Astrocyte of the spinal cord (primary cell): Measurements from ENCODE around the gene SRP68.

Experiments
- DNase-seq: peaks from one replicate; pipeline ENCODE4 v3.0.0; 2011; ENCODE audit warnings: low read depth, low spot score
- H3K4me3 ChIP-seq: 2 replicates; pipeline ENCODE4 v1.5.1; 2011; ENCODE audit warnings: low read depth, mild to moderate bottlenecking, low read length, moderate library complexity
- in situ Hi-C: cut with HindIII; loops from 2 replicates; pipeline ENCODE4 v1.10.0; 2017; ENCODE audit warnings: low sequenced_read_pairs
- TF ChIP-seq, protein P1 (sequence below): IDR thresholded peaks from 2 replicates; pipeline ENCODE4 v1.5.1; 2012; ENCODE audit warnings: low read depth, mild to moderate bottlenecking, low read length, inconsistent platforms

The SRP68 gene

DNA sequence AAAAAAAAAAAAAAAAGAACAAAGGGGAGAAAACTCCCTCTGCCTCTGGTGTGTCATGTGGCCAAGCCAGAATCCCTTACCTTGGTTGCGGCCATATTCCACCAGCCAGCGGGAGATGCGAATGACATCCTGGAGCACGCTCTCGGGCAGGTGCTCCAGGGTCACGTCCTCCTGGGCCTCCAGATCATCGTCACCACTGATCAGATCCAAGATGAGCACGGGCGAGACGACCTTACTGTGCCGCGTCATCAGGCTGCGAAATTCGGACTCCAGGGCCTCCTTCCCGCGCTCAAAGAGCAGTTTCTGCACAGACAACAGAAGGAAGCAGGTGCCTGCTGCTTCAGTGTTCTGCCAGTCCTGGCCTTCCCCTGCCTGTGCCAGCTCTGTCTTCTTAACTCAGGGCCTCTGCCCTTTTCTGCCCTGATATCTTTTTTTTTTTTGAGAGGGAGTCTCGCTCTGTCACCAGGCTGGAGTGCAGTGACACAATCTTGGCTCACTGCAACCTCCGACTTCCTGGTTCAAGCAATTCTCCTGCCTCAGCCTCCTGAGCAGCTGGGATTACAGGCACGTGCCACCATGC, 25.5 kb upstream of the SRP68 start:
- TF ChIP-seq, protein P1, sequence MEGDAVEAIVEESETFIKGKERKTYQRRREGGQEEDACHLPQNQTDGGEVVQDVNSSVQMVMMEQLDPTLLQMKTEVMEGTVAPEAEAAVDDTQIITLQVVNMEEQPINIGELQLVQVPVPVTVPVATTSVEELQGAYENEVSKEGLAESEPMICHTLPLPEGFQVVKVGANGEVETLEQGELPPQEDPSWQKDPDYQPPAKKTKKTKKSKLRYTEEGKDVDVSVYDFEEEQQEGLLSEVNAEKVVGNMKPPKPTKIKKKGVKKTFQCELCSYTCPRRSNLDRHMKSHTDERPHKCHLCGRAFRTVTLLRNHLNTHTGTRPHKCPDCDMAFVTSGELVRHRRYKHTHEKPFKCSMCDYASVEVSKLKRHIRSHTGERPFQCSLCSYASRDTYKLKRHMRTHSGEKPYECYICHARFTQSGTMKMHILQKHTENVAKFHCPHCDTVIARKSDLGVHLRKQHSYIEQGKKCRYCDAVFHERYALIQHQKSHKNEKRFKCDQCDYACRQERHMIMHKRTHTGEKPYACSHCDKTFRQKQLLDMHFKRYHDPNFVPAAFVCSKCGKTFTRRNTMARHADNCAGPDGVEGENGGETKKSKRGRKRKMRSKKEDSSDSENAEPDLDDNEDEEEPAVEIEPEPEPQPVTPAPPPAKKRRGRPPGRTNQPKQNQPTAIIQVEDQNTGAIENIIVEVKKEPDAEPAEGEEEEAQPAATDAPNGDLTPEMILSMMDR: no peak

DNA sequence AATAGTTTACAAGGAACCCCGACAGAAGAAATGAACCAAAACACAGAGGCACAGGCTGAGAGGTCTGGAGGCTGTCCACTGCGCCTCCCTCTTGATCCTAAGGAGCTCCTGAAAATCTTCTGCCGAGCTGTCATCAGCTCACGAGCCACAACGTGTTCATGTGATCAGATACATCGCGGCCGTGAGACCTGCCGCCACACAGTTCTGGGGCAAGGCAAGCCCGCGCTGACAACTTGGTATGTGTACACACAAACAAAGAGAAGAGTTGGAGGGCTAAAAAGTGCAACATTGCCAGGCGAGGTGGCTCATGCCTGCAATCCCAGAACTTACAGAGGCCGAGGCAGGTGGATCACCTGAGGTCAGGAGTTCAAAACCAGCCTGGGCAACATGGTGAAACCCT, 23.6 kb upstream of the SRP68 start:
- TF ChIP-seq, protein P1: no peak
- in situ Hi-C loops: no loop called here
- H3K4me3 ChIP-seq: no peak overlapping the region
- no peak for DNase-seq

More for the DNA sequence above, 25.5 kb upstream of the SRP68 start:
- H3K4me3 ChIP-seq: no peak overlapping the region
- in situ Hi-C loops: no loop called here
- DNase-seq: no peak

DNA sequence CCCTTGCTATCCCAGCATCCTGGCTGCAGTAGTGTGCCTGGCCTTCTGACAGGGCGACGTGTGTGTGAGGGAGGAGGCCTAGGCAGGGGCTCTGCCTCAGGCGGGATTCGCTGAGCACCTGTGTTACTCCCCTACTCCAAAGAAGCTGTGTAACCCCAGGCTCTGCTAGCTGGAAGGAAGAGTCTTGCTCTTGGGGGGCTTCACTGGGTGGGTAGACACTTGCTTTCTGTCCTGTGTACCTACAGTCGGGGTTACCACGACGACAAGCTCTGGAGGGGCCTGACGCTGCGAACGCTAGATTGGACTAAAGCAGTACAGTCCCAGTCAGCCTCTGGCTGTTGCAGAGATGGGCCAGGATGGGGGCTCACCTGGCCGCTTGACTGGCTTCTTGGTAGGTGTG, 21.7 kb upstream of the SRP68 start:
- H3K4me3 ChIP-seq: no peak overlapping the region
- in situ Hi-C loops: no loop called here
- DNase-seq: no peak
- TF ChIP-seq, protein P1: no peak

GRCh38 chr17:76092526-76093413, 20.5 kb upstream of the SRP68 start:
- TF ChIP-seq, protein P1: no peak
- in situ Hi-C loops: no loop called here
- no peak overlapping the region for H3K4me3 ChIP-seq
- DNase-seq: no peak

GRCh38 chr17:76091526-76092286, 19.4 kb upstream of the SRP68 start:
- in situ Hi-C loops: no loop called here
- TF ChIP-seq, protein P1: no peak
- DNase-seq: no peak
- no peak overlapping the region for H3K4me3 ChIP-seq

DNA sequence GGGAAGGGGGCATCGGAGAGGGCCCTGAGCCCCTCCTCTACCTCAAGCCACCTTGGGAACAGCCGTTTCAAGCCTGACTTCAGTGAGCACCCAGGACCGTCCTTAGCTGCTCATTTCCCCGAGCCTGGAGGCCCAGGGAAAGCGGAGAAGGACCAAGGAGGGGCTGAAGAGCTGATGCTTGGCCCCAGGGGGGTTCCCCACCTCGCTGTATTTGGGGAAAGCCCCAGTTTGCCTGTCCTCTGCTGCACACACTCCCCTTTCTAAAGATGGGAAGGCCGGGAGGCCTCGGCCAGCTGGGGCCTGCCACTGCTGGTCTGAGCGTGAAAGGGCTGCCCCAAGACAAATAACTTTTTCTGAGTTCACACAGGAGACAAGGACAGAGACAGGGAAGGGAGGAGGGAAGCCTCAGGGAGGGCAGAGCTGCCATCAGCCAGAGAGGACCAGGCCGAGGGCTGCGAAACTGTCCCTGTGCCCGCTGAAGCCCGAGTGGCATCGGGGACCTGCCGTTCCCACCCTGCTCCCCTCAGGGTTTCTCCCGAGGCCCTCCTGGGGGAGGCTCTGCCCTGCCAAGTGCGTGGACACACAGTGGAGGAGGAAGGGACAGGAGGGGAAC, 18.3 kb upstream of the SRP68 start:
- H3K4me3 ChIP-seq: no peak overlapping the region
- TF ChIP-seq, protein P1: no peak
- DNase-seq: no peak
- in situ Hi-C loops: no loop called here
